GM18519 (cell line): Measurements from ENCODE around the gene EEF2KMT.
"Not testable (repeated sequence)": the region's sequence is repeated elsewhere in the genome, so short reads cannot be mapped to it uniquely, and the experiment has no call there.

Source experiments
- ATAC-seq: cut with Tn5 transposase; IDR thresholded peaks from one replicate; pipeline ENCODE4 v1.9.1; 2021; ENCODE audit warnings: mild to moderate bottlenecking, moderate library complexity; ENCODE audit not compliant: unreplicated experiment, low FRiP score

The EEF2KMT gene

DNA sequence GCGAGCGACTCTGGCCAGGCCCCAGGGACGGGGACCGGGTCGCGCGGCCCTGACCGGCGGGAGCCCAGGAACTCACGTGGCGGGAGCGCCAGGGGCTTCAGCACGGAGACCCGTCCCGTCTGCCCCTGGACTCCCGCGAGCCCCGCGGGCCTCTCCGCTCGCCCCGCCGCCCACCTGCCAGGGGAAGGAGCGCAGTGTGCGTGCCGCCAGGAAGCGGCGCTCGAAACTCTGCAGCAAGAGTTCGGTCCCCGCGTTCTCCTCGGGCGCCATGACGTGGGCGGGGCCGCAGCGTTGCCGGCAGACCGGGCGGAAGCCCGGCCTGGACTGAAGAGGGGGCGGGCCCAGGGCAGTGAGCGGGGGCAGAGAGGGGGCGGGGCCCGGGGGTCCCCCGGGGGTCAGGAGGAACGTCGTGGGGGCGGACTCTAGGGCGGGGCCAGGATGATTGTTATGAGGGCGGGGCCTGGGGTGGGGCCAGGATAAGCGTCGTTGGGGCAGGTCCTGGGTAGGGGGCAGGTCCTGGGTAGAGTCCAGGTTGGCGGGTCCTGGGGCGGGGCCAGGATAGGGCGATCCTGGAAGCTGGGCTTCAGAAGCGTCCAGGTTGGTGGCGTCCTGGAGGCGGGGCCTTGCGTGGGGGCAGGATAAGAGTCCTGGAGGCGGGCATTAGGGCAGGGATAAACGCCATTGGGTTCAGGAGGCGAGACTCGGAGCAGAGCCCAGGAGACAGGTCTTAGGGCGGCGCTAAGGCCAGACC lies at the start of gene EEF2KMT:
Gene EEF2KMT (minus strand): TSS at position 326 of the 751 bp plus-strand sequence. CDS start 56 bp downstream, at position 270.
- not testable (repeated sequence) for ATAC-seq

DNA sequence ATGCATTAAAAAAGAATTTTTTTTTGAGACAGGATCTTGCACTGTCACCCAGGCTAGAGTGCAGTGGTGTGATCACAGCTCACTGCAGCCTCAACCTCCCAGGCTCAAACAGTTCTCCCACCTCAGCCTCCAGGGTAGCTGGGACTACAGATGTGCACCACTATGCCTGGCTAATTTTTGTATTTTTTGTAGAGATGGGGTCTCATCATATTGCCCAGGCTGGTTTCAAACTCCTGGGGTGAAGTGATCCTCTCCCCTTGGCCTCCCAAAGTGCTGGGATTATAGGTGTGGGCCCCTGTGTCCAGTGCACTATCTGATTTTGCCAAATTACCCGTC lies 47.0 kb upstream of the EEF2KMT start:
- ATAC-seq = not testable (repeated sequence)

GRCh38 chr16:5143761-5144620 lies 46.4 kb upstream of the EEF2KMT start:
- no peak for ATAC-seq

DNA sequence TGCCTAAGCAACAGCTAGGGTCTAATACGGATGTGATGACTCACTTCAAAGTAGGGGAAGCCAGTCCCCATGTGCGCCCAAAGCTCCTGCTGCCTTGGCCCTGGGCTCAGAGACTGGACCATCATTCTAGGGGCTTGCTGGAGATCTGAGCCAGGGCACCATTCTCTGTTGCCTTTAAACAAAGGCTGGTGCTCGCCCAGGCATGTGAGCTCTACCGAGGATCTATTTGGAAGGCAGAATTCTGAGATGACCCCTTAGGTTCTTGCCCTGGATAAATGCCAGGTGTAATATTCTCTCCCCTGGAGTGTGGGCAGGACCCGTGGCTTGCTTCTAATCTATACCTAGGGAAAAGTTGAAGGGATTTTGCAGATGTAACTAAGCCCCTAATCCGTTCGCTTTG lies 42.6 kb upstream of the EEF2KMT start:
- ATAC-seq = not testable (repeated sequence)

DNA sequence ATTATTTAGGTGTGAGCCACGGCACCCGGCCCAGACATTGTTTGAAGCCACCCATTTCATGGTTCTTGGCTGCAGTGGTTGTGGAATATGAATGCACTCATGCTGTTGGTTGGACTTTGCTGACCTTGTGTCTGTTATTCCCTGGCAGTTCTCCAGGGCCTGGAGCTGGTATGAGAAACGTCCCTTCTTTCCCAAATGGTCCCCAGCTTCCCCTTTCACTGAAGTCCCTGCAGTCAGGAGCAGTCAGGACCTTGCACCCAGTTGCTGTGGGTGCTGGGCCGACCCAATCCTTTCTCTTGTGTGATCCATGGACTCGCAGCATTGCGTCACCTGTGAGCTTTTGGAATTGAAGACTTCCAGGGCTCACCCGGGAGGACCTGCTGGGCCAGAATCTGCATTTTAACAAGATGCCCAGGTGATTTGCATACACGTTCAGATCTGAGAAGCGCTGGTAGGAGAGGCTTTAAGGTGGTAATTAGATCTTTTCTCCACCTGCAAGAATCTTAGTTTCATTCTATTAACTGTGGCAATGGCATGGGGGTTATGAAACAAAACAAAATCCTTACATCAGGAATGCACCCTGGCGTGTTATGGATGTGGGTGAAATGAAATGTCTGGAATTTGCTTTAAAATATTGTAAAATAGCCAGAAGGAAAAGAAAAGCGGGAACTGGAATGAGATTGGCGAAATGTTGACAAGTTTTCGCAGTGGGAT lies 37.3 kb upstream of the EEF2KMT start:
- ATAC-seq = not testable (repeated sequence)

DNA sequence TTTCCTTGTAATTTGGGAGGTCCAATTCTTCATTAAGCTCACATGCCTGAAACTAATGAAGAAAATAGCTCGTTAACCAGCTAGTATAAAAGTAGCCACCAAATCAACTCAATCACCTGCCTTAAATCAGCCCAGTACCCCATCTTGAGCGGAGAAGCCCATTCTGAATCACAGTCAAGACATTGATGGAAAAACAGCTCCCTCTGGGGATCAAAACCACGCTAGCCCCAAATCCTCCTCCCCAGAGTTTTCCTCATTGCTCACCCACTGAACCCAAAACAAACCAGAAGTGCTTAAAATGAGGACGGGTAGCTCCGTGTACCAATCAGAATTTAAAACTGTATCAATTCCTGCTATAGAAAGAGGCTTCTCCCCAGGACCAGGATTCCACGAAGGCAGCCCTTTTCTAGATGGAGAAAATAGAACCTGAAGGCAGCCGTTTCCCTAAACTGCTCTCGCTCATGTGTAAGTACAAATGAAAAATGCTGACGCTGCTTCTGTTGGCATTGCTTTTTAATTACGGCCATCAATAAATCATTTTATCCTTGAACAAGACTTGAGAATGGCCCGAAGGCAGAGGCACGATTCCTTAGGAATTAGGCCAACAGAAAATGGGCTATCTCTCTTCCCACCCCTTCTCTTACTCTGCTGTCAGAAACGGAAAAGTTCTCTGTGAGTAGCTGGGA lies 35.5 kb upstream of the EEF2KMT start:
- not testable (repeated sequence) for ATAC-seq

GRCh38 chr16:5131467-5132004 lies 33.9 kb upstream of the EEF2KMT start:
- not testable (repeated sequence) for ATAC-seq

- ATAC-seq = not testable (repeated sequence)
These were observed 19.9 kb upstream of the EEF2KMT start for GRCh38 chr16:5117300-5118087.

DNA sequence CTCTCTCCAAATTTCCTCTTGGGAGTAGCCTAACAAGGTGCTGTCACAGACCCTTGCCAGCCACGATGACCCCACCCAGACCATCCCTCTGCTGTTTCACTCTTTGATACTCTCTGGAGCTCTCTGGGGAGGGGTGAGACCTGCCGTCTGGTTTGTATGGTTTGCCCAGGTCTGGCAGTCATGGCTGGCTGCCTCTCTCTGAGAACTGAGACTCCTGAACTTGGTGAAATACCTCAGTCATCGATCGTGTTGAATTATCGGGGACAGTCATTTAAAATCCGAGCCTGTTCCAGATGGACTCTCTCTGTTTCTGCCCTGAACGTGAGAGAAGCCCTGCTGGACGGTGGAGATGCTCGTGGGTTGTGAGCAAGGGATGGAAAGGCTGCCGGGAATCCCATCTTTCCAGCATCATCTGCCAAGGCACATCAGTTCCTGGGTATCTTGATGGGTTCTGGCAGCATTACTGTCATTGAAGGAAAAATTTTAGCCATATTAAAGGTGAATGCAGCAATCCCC lies 19.2 kb upstream of the EEF2KMT start:
- ATAC-seq = not testable (repeated sequence)

DNA sequence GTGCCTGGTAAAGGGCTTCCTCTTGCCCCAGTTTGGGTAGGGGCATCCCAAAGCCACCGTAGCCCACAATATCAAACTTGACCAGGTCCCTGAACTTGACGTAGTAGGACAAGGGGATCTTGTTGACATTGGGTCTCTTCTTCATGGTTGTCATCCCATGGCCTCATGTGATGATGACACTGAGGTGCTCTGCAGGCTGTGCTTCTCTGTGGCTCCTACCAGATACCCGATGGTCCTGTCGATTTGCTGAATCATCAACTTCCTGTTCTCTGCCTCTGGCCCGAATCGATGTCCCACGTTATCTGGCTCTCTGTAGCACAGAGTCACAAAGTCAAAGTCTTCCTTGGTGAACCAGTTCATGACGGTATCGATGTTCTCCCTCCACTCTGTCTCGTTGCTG lies 13.3 kb upstream of the EEF2KMT start:
- ATAC-seq = not testable (repeated sequence)

- ATAC-seq = no peak
These were observed 11.0 kb upstream of the EEF2KMT start for GRCh38 chr16:5108505-5109158.

- ATAC-seq = not testable (repeated sequence)
These were observed 7.4 kb upstream of the EEF2KMT start for GRCh38 chr16:5105039-5105438.

DNA sequence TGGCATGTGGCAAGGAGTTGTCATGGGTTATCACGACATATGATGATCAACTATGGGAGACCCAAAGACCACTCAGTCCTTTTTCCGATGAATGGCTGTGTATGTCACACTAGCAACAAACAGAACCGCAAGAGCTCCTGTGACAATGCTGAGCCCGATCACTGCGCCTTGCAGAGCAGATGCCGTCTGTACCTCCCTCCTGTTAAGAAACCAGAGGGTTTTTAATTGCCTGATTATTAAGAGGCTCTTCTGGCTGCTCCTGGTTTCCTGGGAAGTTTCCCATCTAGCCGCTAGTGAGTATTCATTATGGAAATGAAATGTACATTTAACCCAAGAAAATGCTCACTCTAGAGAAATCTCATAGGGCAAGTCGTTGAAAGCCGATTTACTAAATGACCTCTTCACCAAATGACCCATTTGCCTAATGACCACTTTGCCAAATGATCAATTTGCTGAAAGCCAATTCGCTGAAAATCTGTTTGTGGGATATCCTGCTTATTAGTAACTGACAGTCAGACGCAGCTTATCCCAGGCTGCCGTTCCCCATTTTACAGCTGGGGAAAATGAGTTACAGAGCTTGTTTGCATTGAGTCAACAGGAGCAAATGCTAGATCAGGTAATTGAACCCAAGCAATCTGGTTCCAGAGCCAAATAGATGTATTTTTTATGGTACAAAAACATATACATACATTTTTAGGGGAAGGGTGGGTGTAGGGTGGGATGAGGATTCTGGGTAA lies 5.9 kb upstream of the EEF2KMT start:
- not testable (repeated sequence) for ATAC-seq

DNA sequence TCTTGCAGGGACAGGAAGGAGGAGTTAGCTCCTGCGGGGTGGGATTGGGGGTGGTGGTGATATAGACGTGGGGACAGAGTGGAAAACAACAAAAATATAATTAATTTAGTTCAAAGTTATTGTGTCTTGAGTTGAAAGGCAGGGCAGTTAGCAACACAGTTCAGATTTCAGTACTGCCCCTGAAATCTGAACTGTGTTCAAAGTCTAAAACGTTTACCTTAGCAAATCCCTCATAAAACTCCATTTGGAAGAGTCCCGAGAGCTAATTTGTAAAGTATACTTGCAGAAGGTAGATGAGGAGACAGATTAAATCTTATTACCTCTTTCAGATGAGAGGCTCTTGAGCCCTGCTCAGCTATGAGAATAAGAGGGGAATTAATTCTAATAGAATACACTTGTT lies 1.6 kb upstream of the EEF2KMT start:
- ATAC-seq = not testable (repeated sequence)

DNA sequence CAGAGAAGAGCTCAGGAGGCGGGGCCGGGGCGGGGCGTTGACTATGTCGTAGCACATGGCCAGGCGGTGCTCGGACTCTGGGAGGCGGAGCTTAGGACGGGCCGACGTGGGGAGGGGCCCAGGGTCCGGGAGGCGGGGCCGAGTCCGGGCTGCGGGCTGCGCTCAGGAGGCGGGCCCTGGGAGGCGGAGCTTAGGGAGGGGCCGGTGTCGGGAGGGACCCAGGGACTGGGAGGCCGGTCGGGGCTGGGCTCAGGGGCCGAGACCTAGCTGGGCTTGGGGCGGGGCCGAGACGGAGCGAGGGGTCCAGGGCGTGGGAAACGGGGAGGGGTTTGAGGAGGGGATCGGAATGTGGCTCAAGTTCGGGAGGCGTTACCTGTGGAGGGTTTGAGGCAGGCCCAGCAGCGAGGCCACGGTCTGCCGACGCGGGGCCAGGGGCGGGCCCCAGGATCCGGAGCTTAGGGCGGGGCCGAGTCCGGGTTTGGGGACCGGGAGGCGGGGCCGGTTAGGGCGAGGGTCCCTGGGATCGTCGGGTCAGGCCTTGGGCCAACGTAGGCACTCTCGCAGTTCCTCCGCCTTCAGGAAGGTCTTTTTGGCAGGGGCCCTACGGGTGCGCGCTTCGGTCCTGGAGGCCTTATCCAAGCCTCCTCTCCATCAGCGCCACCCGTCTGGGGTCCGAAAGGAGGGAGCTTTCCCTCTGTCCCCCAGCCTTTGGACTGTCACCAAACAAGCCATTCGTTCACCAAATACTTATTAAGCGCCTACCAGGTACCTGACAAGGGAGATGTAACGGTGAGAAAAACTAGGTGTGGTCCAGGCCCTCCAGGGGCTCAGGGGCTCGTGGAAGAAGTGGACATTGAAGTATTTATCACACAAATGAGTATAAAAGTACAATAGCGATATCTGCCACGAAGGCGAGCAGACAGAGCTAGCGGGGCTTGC lies 895 bp upstream of the EEF2KMT start:
- ATAC-seq = not testable (repeated sequence)

DNA sequence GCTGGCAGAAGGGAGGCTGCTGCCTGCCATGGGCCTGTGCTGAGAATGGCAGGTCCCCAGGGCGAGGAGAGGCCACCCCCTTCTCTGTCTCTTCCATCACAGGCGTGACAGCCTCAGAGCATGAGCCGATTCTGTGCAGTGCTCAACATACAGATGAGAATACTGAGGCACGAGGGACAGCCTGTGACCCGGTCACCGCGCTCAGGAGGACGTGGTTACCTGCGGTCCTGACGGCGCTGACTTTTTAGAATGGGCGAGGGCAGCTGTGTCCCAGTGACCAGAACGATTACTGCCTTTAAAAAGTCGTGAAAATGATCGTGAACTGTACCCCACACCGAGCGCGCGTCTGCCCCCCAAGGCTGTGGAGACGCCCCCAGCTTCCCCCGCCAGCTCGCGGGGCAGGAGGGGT lies 530 bp downstream of the EEF2KMT start:
- ATAC-seq = not testable (repeated sequence)
